HepG2 (cell line): Measurements from ENCODE around the gene CEP131. TPM values are rescaled to one million over a fixed set of nuclear protein-coding genes. Genes with fewer than 3 reads are reported as not detected.

ENCODE experiments used
- STAT5B ChIP-seq: sonication (generic); formaldehyde crosslinking; IDR thresholded peaks from 2 replicates; pipeline ENCODE4 v1.4.0; 2020; ENCODE audit warnings: missing genetic modification reagents
- ZNF761 ChIP-seq: sonication (generic); formaldehyde crosslinking; conservative IDR thresholded peaks from 2 replicates; pipeline ENCODE4 v1.4.0; 2020; ENCODE audit warnings: mild to moderate bottlenecking, missing genetic modification reagents
- ZNF788 ChIP-seq: sonication (generic); formaldehyde crosslinking; IDR thresholded peaks from 2 replicates; pipeline ENCODE4 v1.5.0; 2020; ENCODE audit warnings: mild to moderate bottlenecking, missing genetic modification reagents, borderline replicate concordance
- polyA plus RNA-seq, 8 experiments: library from polyadenylated mRNA; depleted of rRNA in 3 of 8; stranded (reverse) in 7 of 8; unstranded in 1 of 8; fragments of >200 nt; fragmentation: Illumina TruSeq in 4 of 8; extraction: Trizol in 4 of 8; gene quantifications; 2 replicates each; pipeline versions ENCODE4 v1.2.1 to v1.2.3, GENCODE V29; 2011 to 2016; ENCODE audit warnings: low read depth in 4 of 8, missing spikeins in 1 of 8, mixed read lengths in 1 of 8; ENCODE audit not compliant: insufficient read depth in 1 of 8
- total RNA-seq, 5 experiments: library from RNA; depleted of rRNA; stranded (reverse); fragments of >200 nt; fragmentation: Illumina TruSeq; extraction: Trizol; gene quantifications; 2 replicates each; pipeline ENCODE4 v1.2.3, GENCODE V29; 2016; ENCODE audit warnings: low read depth in 1 of 5
- TF ChIP-seq, protein P1 (sequence below), 2 experiments: fragments of 450-650 bp in 1 of 2; sonication (generic) in 1 of 2; formaldehyde crosslinking in 1 of 2; IDR thresholded peaks; 2 replicates each; pipeline versions ENCODE4 v1.6.1 to v1.8.0; 2016 to 2022; ENCODE audit warnings: antibody characterized with exemption in 1 of 2, mild to moderate bottlenecking in 1 of 2, missing genetic modification reagents in 1 of 2
- TF ChIP-seq, protein P2 (sequence below): sonication (generic); formaldehyde crosslinking; IDR thresholded peaks from 2 replicates; pipeline ENCODE4 v1.5.0; 2020; ENCODE audit warnings: mild to moderate bottlenecking, missing genetic modification reagents, borderline replicate concordance

CEP131 gene
- total and polyA plus RNA-seq, 2 of the 13 experiments (the other 11 are each of a cell fraction or from before 2014, with no cell fraction given): 5.0 to 16.8 TPM

DNA sequence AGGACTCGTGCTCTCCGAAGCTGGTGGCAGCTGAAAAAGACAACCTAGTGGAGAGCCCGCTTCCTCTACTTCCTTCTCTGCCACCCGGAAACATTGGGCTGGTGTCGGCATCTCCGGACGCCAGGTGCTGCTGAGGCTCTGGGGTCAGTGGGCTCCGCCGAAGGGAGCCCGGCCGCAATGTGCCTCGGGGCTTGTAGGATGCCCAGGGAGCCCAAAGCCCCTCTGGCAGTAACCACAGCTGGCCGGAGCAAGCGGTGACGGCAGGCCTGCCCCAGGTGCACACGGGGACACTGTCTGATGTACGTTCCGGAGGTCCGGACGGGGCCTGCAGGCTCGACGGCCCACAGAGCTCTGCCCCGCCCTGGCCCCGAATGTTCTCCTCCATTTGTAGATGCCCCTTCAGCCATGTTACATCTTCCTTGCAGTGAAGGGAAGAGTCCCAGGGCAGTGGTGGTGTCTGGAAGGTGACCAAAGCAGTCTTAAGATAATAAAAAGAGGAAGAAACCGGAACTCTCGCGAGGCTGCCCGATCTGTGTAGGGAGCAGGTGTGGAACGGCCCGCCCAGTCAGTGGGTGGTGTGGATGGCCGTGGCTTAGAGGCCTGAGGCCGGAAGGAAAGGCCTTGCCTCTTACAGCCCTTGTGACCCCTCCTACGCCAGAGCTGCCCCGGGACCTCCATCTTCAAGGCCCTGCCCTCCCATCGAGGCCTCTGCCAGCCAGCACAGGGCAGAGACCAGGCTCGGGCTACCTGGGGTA lies 39.0 kb upstream of the CEP131 start (continued):
- TF ChIP-seq, protein P1, sequence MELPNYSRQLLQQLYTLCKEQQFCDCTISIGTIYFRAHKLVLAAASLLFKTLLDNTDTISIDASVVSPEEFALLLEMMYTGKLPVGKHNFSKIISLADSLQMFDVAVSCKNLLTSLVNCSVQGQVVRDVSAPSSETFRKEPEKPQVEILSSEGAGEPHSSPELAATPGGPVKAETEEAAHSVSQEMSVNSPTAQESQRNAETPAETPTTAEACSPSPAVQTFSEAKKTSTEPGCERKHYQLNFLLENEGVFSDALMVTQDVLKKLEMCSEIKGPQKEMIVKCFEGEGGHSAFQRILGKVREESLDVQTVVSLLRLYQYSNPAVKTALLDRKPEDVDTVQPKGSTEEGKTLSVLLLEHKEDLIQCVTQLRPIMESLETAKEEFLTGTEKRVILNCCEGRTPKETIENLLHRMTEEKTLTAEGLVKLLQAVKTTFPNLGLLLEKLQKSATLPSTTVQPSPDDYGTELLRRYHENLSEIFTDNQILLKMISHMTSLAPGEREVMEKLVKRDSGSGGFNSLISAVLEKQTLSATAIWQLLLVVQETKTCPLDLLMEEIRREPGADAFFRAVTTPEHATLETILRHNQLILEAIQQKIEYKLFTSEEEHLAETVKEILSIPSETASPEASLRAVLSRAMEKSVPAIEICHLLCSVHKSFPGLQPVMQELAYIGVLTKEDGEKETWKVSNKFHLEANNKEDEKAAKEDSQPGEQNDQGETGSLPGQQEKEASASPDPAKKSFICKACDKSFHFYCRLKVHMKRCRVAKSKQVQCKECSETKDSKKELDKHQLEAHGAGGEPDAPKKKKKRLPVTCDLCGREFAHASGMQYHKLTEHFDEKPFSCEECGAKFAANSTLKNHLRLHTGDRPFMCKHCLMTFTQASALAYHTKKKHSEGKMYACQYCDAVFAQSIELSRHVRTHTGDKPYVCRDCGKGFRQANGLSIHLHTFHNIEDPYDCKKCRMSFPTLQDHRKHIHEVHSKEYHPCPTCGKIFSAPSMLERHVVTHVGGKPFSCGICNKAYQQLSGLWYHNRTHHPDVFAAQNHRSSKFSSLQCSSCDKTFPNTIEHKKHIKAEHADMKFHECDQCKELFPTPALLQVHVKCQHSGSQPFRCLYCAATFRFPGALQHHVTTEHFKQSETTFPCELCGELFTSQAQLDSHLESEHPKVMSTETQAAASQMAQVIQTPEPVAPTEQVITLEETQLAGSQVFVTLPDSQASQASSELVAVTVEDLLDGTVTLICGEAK (IDR thresholded peaks at IDR 0.05): no peak
- TF ChIP-seq, protein P1 (CRISPR knock-in tag; IDR thresholded peaks at IDR 0.05): no peak
- TF ChIP-seq, protein P2, sequence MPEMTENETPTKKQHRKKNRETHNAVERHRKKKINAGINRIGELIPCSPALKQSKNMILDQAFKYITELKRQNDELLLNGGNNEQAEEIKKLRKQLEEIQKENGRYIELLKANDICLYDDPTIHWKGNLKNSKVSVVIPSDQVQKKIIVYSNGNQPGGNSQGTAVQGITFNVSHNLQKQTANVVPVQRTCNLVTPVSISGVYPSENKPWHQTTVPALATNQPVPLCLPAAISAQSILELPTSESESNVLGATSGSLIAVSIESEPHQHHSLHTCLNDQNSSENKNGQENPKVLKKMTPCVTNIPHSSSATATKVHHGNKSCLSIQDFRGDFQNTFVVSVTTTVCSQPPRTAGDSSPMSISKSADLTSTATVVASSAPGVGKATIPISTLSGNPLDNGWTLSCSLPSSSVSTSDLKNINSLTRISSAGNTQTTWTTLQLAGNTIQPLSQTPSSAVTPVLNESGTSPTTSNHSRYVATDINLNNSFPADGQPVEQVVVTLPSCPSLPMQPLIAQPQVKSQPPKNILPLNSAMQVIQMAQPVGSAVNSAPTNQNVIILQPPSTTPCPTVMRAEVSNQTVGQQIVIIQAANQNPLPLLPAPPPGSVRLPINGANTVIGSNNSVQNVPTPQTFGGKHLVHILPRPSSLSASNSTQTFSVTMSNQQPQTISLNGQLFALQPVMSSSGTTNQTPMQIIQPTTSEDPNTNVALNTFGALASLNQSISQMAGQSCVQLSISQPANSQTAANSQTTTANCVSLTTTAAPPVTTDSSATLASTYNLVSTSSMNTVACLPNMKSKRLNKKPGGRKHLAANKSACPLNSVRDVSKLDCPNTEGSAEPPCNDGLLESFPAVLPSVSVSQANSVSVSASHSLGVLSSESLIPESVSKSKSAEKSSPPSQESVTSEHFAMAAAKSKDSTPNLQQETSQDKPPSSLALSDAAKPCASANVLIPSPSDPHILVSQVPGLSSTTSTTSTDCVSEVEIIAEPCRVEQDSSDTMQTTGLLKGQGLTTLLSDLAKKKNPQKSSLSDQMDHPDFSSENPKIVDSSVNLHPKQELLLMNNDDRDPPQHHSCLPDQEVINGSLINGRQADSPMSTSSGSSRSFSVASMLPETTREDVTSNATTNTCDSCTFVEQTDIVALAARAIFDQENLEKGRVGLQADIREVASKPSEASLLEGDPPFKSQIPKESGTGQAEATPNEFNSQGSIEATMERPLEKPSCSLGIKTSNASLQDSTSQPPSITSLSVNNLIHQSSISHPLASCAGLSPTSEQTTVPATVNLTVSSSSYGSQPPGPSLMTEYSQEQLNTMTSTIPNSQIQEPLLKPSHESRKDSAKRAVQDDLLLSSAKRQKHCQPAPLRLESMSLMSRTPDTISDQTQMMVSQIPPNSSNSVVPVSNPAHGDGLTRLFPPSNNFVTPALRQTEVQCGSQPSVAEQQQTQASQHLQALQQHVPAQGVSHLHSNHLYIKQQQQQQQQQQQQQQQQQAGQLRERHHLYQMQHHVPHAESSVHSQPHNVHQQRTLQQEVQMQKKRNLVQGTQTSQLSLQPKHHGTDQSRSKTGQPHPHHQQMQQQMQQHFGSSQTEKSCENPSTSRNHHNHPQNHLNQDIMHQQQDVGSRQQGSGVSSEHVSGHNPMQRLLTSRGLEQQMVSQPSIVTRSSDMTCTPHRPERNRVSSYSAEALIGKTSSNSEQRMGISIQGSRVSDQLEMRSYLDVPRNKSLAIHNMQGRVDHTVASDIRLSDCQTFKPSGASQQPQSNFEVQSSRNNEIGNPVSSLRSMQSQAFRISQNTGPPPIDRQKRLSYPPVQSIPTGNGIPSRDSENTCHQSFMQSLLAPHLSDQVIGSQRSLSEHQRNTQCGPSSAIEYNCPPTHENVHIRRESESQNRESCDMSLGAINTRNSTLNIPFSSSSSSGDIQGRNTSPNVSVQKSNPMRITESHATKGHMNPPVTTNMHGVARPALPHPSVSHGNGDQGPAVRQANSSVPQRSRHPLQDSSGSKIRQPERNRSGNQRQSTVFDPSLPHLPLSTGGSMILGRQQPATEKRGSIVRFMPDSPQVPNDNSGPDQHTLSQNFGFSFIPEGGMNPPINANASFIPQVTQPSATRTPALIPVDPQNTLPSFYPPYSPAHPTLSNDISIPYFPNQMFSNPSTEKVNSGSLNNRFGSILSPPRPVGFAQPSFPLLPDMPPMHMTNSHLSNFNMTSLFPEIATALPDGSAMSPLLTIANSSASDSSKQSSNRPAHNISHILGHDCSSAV (CRISPR knock-in tag): no peak
- TF ChIP-seq ZNF761 (CRISPR knock-in tag): no peak
- TF ChIP-seq ZNF788 (CRISPR knock-in tag): no peak
- TF ChIP-seq STAT5B (CRISPR knock-in tag): no peak
